Measurements from ENCODE around the gene LPGAT1.
"Not testable (repeated sequence)": the region's sequence is repeated elsewhere in the genome, so short reads cannot be mapped to it uniquely, and the experiment has no call there.

Gene LPGAT1

DNA sequence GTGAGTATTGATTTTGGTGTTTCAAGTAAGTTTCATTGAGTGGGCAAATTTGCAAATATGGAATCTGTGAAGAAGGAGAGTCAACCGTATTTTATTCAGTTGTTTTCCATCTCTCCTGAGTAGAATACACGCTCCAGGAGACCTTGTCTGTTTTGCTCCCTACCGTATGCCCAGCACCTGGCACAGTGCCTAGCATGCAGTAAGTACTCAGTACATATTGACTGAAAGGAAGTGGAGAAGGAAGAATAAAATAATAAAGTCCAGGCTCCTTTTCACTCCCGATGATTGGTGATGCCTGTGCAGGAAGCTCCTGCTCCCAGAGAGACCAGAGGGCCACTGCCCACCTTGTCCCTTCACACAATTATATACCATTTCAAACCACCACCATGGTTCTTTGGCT lies 95.8 kb downstream of the LPGAT1 start:
- DNase-seq (ENCODE audit: low read depth) = no peak

DNA sequence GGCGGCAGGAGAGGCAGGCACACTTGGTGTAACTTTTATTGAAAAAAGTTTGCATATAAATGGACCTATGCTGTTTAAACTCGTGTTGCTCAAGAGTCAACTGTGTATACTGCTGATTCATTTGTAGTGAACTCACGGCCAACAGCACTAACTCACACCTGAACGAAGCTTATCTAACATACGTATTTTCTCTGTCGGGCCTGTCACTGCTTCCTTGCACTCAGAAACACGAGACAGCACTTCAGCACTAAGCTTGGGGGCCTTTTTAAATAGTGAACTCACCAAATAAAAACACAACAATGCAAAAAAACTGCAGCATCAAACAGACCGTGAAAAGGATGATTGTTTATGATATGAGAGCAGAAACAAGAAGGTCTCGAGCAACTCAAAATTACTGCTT lies 96.2 kb downstream of the LPGAT1 start:
- DNase-seq (ENCODE audit: low read depth) = no peak

DNA sequence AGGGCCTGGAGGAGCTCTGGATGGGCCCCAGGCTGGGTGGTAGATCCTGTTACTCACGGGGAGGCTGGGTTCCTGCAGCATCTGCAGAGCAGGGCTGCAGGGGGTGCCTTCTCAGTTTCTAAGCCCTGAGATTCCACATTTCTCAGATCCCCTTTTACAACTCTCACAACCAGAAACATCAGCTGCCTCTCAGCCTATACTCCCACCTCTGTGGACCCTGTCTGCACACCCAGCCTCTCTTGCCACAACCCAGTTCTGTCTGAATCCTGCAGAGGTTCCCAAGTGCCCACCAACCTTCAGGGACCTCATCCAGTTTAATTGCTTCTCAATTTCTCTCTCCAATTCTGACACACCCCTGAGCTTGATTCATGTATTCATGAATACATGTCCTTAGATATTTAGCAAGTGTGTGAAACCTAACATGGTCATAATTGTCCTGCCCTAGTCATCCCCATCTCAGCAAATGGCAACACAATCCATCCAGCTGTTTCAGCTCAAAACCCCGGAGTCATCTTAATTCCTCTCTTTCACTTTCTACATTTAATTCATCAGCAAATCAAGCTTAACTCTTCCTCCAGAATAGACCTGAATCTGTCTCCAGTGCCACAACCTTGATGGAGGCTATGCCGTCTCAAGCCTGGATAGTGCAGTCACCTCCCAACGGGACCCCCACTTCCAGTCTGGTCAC lies 98.1 kb downstream of the LPGAT1 start:
- no peak for DNase-seq (ENCODE audit: low read depth)

DNA sequence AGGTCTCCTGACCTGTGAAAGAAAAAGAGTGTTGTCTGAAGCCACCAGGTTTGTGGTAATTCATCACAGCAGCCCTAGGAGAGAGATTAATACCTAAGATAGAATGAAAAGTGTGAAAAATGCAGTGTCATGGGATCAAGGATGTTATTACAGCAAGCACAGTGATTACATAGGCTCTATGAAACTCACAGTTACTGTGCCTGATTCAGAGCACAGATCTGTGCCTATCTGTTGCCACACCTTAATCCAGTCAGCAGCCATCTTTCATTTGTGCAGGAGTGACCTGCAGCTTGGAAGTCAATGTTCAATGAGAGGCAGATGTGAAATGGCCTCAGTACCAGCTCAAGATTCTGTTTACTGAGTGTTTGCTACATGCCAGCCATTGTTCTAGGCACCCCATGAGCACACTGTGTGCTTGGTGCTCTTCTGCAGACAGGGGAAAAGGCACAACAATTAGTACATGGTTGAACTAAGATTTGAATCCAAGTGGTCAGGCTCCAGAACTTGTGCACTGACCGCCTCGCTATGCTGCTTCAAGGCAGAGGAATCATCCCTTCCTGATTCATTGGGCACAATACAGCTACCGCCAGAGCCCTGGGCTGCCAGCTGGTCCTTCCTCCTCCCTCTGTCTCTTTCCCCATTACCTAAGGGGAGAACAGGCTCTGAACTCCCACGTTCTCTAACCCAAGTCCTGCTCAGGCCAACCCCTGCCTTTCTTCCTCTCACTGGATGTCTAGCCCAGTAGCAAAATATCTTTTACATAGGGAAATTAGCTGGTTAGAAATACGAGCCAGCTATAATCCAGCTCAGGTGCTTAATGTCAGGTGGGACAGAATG lies 98.9 kb downstream of the LPGAT1 start:
- DNase-seq (ENCODE audit: low read depth) = no peak

DNA sequence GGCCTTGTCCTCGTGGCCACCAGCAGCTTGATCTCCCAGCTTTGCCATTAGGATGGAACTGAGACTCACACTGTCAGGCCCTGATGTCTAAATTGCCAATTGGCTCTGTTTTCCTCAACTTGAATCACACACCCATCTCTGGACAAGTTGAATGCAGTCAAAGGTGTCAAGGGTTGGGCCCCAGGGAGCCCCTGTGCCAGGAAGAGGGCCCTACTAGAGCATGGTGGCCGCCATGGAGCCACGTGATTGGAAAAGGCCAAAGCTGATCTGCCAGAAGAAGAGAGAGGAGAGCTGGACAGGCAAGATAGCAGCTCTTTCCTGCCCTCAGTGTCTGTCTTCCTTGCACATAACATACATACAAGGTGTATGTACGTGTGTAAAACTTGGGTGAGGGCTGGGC lies 100.2 kb downstream of the LPGAT1 start:
- no peak for DNase-seq (ENCODE audit: low read depth)

DNA sequence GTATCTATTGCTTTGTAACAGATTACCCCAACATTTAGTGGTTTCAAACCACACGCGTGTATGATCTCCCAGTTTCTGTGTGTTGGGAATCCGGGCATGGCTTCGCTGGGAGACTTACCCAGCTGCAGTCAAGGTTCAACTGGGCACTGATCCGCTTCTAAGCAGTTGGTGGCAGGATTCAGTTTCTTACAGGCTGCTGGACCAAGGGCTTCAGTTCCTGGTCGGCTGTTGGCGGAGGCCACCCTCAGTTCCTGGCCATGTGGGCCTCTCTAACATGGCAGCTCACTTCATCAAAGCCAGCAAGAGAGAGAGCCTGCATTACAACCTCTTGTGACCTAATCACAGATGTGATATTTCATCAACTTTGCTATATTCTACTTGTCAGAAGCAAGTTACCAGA lies 101.3 kb downstream of the LPGAT1 start:
- DNase-seq (ENCODE audit: low read depth) = no peak

DNA sequence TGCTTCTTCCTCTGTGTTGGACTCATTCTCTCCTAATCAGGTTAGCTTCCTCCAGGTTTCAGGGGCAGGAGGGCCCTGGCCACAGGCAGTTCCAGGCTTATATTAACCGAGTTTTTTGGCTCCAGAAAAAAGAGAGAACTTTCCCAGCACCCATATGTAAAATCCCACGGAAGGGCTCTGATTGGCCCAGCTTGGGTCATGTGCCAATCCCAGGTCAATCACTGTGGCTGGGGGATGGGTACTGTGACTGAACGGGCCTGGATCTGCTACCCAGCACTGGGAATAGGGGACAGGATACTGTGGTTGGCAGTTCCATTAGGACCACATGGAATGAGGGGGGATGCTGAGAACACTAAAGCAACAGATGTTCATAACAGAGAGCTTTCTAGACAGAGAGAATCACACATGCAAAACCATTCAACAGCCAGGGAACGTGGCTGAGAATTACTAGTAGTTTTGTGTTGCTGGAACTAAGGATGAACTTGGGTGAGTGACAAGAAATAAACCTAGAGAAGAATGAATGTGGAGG lies 104.0 kb downstream of the LPGAT1 start:
- DNase-seq (ENCODE audit: low read depth) = no peak

DNA sequence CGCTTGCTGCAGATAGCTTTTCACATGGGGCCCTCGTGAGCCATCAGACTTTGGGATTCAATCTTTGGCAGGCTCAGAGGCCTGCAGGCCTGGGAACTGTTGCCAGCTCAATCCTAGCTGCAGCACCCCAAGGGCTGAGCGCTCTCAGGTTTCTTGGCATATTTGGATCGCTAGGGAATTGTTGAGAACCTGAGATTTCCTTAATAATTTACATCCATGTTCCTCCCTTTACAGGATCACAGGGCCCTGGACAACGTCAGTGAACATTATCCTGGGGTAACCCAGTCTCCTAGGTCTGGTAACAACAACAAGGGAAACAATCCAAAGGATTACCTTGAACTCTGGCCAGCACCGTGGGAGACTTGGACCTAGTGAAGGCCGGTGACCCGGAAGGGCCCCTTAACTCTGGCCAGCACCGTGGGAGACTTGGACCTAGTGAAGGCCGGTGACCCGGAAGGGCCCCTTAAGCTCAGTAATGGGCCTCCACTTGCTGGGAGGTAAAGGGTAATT lies 105.8 kb downstream of the LPGAT1 start:
- DNase-seq (ENCODE audit: low read depth) = no peak

DNA sequence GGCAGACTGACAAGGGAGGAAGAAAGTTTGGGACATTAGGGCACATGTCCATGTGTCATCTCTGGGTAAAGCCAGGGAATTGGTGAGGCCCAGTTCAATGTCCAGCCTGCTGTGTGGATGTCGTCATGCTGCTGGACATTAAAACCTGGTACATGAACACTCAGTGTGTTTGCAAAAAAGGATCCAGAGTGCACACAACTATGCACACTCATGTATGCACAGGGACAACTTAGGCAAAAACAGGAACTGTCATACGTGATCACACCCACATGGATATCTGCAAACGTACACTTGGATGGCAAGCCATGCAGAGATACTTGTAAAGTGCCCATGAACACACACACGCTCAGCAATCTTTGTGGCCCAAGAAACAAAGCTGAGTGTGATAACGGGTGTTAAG lies 107.3 kb downstream of the LPGAT1 start:
- DNase-seq (ENCODE audit: low read depth) = no peak

DNA sequence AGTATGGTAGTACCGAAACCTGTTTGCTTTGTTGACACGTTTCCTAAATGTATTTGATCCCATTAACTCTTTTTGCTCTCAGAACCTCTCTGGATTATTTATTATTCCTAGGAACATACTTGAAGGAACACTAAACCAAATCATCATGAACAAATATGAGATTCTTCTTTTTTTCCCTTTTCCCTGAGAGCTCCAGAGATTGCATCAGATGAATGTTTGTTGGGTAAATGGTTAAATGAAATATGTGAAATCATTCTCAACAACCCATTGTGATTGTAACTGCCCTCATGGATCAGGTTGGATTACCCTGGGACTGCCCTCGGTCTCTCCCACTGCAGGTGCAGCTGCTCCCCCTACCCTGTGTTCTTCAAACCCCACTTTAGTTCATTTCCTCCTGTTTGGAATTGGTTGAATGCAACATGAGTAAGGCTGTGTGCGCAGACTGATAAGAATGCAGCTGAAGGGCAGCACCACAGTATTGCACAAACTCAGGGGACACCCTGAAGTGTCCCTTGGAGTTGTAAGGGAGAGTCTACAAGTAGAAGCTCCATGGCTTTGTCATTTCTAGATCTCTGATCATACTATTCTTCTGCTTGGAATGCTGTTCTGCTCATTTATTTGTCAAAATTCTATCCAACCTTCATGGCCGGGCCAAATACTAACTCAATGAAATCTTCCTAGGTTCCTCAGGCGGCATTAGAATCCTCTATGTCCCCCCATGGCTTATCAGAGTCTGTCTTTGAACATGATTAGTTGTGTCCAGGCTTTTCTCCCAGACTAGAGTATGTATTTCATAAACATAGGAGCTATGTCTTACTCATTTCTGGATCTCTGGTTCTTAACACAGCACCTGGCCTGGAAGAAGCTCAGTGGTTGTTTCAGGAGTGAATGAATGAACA lies 108.0 kb downstream of the LPGAT1 start:
- DNase-seq (ENCODE audit: low read depth) = no peak

DNA sequence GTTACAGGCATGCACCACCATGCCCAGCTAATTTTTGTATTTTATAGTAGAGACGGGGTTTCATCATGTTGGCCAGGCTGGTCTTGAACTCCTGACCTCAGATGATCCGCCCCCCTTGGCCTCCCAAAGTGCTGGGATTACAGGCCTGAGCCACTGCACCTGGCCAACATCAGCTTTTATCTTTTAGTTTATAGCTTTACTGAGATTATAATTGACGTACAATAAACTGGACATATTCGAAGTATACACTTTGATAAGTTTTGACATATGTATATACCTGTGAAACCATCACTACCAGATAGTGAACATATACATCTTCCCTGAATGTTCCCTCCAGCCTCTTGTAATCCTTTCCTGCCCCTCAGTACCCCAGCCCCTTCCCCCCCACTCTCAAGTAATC lies 114.0 kb downstream of the LPGAT1 start:
- not testable (repeated sequence) for DNase-seq (ENCODE audit: low read depth)

DNA sequence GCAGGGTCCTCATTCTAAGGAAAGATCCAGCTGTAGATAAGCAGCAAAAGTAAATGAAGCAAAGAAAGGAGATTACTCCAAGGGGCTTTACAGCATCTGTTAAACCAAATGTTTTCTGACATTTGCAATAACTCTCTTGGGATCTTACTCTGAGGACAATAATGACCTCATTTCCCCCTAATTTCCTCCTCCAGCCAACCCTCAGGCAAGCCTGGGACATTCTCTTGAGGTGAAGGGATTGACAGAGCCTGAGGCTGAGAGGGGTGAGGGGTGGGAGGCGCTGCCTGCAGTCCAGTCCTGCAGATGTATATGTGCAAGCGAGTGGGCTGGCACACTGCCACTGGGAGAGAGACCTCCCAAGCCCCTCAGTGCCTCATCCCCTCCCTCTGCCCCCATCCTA lies 114.6 kb downstream of the LPGAT1 start:
- DNase-seq (ENCODE audit: low read depth) = no peak

DNA sequence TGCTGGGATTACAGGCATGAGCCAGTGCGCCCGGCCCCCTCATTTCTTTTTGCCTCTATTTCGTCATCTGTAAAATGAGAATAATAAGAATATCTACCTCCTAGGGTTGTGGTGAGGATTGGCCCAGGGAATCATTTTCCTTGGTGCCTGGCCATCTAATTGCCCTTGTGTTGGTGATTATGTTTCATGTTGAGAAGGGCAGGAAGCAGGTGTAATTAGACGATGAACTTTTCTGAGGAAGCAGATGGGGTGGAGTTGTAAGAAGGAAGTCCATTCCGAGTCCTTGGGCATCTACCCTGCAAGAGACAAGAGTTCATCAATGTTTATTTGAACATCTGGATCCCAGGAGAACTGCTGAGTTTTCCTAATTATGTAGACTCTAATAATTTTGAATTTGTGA lies 116.4 kb downstream of the LPGAT1 start:
- no peak for DNase-seq (ENCODE audit: low read depth)

DNA sequence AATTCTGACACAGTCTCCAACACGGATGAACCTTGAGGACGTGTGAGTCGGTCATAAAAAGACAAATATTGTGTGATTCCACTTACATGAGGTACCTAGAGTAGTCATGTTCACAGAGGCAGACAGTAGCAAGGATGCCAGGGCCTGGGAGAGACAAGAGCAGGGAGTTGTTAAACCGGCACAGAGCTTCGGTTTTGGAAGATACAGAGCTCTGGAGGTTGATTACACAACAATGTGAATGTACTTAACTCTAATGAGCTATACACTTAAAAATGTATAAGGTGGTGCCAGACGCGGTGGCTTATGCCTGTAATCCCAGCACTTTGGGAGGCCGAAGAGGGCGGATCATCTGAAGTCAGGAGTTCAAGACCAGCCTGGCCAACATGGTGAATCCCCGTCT lies 117.3 kb downstream of the LPGAT1 start:
- no peak for DNase-seq (ENCODE audit: low read depth)

DNA sequence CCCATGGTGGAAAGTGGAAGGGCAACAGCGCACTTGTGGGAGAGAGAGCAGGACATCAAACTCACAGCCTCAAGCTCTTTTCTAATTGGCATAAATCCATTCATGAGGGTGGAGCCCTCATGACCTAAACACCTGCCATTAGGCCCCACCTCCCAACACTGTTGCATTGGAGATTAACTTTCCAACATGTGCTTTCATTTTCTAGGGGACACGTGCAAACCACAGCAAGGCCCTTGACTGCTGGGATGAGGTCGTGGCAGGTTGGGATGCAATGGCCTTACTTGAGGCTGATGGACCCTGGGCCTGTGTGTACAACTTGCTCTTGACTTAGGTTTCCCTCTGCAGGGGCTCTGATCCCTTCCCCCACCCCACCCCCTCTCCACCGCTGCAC lies 119.3 kb downstream of the LPGAT1 start:
- no peak for DNase-seq (ENCODE audit: low read depth)

DNA sequence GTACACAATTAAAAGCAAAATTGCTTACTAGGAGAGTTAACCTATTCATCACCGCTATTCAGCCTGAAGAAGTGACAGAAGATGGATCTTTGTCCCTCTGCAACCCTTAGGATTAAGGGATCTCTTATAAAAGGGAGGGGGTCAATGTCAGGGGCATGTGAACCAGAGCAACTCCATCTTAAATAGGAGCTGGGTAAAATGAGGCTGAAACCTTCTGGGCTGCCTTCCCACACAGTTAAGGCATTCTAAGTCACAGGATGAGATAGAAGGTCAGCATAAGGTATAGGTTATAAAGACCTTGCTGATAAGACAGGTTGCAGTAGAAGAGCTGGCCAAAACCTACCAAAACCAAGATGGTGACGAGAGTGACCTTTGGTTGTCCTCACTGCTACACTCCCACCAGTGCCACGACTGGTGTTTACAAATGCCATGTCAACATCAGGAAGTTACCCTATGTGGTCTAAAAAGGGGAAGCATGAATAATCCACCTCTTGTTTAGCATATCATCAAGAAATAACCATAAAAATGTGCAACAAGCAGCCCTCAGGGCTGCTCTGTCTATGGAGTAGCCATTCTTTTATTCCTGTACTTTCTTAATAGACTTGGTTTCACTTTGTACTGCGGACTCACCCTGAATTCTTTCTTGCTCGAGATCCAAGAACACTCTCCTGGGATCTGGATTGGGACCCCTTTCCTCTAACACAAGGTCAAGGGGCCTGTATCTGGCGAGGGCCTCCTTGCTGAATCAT lies 119.8 kb downstream of the LPGAT1 start:
- DNase-seq (ENCODE audit: low read depth) = no peak

DNA sequence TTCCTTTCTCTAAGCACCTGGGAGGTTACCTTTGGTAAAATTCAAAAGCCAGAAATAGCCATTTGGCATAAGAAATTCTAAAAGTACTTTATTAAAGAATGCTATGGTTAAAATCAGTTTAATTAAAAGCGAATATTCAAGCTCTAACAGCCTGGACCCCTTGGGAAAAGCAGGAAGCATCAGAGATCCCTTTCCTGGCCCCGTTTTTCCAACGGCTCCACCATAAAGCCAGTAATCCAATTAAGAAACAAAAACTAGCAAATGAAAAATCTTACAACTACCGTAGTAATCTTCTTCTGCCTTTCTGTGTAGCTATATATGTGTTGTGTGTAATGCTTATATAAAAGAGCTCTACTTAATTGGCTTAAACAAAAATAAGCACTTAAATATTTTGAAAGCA lies 121.6 kb downstream of the LPGAT1 start:
- DNase-seq (ENCODE audit: low read depth) = no peak

DNA sequence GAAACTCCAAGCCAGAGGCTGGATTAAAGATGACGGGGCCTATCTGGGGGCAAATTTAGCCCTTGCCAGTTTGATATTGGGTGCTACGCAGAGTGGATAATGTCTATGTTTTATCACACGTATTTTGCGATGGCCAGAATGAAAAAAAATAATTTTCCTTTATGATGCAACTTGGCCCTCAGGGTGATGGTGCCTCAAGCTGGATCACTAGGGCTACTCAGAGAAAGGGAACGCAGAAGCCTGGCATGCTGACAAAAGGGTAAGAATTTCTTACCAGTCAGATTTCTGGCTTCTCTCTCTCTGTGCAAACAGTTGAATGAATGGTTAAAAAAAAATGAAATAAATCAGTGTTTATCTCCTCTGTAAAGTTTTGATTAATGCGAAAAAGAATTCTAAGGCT lies 122.6 kb downstream of the LPGAT1 start:
- no peak for DNase-seq (ENCODE audit: low read depth)

DNA sequence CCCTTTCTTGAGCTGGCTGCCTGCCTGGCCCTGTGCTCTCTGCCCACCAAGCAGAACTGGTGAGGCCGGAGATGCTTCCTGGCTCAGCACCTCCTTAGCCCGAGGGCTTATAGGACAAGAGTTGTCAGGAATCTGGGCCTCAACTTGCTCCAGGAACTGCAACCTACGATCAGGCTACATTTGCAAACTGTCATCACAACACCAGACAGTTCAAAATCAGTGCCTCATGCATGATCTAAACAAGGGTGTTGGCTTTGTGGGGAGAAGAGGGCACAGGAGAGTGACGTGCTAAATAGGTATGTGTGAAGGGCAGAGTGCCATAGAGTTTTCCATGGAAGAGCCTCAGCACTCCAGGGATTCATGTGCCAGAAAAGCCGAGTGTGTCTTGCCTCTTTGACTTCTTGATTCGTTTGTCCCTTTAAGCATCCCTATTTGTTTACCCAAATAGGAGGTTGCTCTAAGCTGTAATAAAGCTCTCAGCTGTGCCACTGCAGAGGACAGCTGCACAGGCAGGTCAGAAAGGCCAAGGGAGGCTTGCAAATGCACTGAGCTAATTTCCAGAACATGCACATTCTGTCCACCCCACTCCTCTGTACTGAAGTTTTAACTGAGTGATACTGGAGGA lies 125.0 kb downstream of the LPGAT1 start:
- DNase-seq (ENCODE audit: low read depth) = no peak

DNA sequence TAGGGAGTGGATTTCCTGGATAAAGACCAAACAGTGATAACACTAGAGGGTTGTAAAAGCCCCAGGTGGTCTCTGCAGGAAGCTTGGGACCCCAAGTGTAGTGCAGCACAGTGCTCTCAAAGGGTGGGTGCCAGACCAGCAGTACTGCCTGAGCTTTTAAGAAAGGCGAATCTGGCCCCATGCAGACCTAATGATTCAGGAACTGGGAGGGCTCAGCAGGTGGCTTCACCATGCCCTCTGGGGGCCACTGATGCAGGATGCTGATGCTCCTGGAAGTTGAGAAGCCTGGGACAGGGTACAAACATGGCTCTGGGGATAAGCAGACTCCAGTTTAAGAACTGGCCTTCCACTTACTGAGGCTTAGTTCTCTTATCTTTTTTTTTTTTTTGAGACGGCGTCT lies 126.0 kb downstream of the LPGAT1 start:
- DNase-seq (ENCODE audit: low read depth) = no peak
